Mesenchymal stem cell (in vitro differentiated cells and primary cell): ENCODE data around the gene TMEM115.

Source experiments
- DNase-seq: peaks from one replicate; pipeline ENCODE4 v3.0.0-alpha.2; 2013
- H2AFZ ChIP-seq: one replicate; pipeline ENCODE4 v1.6.1; 2013; ENCODE audit warnings: low read depth, mild to moderate bottlenecking, control low read depth, inconsistent platforms, low read length, moderate library complexity
- H2AK5ac ChIP-seq: 2 replicates; pipeline ENCODE4 v1.6.1; 2013; ENCODE audit warnings: low read length, moderate library complexity, mild to moderate bottlenecking, inconsistent platforms; ENCODE audit not compliant: severe bottlenecking
- H2BK120ac ChIP-seq: one replicate; pipeline ENCODE4 v1.6.1; 2013; ENCODE audit warnings: low read depth, mild to moderate bottlenecking, inconsistent platforms, low read length, moderate library complexity
- H2BK12ac ChIP-seq, 2 experiments: one replicate each; pipeline ENCODE4 v1.6.1; 2013; ENCODE audit warnings: inconsistent platforms in 2 of 2, low read length in 2 of 2, mild to moderate bottlenecking in 2 of 2, moderate library complexity in 2 of 2, control low read depth in 1 of 2
- H2BK15ac ChIP-seq: one replicate; pipeline ENCODE4 v1.6.1; 2013; ENCODE audit warnings: mild to moderate bottlenecking, low read depth, inconsistent platforms; ENCODE audit not compliant: poor library complexity, severe bottlenecking
- H2BK5ac ChIP-seq: 2 replicates; pipeline ENCODE4 v1.6.1; 2013; ENCODE audit warnings: low read depth, mild to moderate bottlenecking, low read length, control low read depth, inconsistent platforms; ENCODE audit not compliant: poor library complexity, severe bottlenecking
- H3K14ac ChIP-seq, 2 experiments: one replicate each; pipeline ENCODE4 v1.6.1; 2013; ENCODE audit warnings: inconsistent platforms in 2 of 2, low read length in 2 of 2, control low read depth in 1 of 2, mild to moderate bottlenecking in 1 of 2, moderate library complexity in 1 of 2
- H3K18ac ChIP-seq, 2 experiments: one replicate each; pipeline ENCODE4 v1.6.1; 2013; ENCODE audit warnings: inconsistent platforms in 2 of 2, low read length in 2 of 2, control low read depth in 1 of 2, low read depth in 1 of 2, mild to moderate bottlenecking in 1 of 2
- H3K23ac ChIP-seq, 2 experiments: one replicate each; pipeline ENCODE4 v1.6.1; 2013; ENCODE audit warnings: inconsistent platforms in 2 of 2, low read length in 2 of 2, mild to moderate bottlenecking in 2 of 2, moderate library complexity in 2 of 2, control low read depth in 1 of 2
- H3K27ac ChIP-seq: 2 replicates; pipeline ENCODE4 v1.5.1; 2013; ENCODE audit warnings: mild to moderate bottlenecking, moderate library complexity, low read length, control low read depth, inconsistent platforms; ENCODE audit not compliant: poor library complexity, severe bottlenecking
- H3K27me3 ChIP-seq, 2 experiments: 2 replicates each; pipeline versions ENCODE4 v1.6.1 to v1.7.0; 2013; ENCODE audit warnings: low read length in 2 of 2, mild to moderate bottlenecking in 2 of 2, moderate library complexity in 2 of 2, control low read depth in 1 of 2, inconsistent platforms in 1 of 2; ENCODE audit not compliant: control insufficient read depth in 1 of 2, insufficient read depth in 1 of 2
- H3K36me3 ChIP-seq, 2 experiments: 2 replicates each; pipeline versions ENCODE4 v1.6.1 to v1.7.0; 2013; ENCODE audit warnings: low read length in 2 of 2, control low read depth in 1 of 2, inconsistent platforms in 1 of 2, low read depth in 1 of 2, mild to moderate bottlenecking in 1 of 2; ENCODE audit not compliant: insufficient read depth in 2 of 2, control insufficient read depth in 1 of 2
- H3K4ac ChIP-seq, 2 experiments: one replicate each; pipeline ENCODE4 v1.6.1; 2013; ENCODE audit warnings: inconsistent platforms in 2 of 2, low read length in 2 of 2, mild to moderate bottlenecking in 2 of 2, moderate library complexity in 2 of 2, control low read depth in 1 of 2, low read depth in 1 of 2
- H3K4me1 ChIP-seq: 2 replicates; pipeline ENCODE4 v1.6.1; 2013; ENCODE audit warnings: low read depth, low read length, control low read depth; ENCODE audit not compliant: control insufficient read depth, insufficient read depth
- H3K4me2 ChIP-seq: 2 replicates; pipeline ENCODE4 v1.6.1; 2013; ENCODE audit warnings: low read length, mild to moderate bottlenecking, inconsistent platforms; ENCODE audit not compliant: poor library complexity, severe bottlenecking
- H3K4me3 ChIP-seq, 2 experiments: 2 replicates each; pipeline versions ENCODE4 v1.5.1 to v1.7.0; 2013; ENCODE audit warnings: low read length in 2 of 2, mild to moderate bottlenecking in 2 of 2, control low read depth in 1 of 2, low read depth in 1 of 2; ENCODE audit not compliant: insufficient read depth in 1 of 2
- H3K79me1 ChIP-seq: replicated peaks from 2 replicates; pipeline ENCODE4 v1.6.1; 2013; ENCODE audit warnings: mild to moderate bottlenecking, control low read depth, low read length, inconsistent platforms; ENCODE audit not compliant: poor library complexity, severe bottlenecking
- H3K9ac ChIP-seq: 2 replicates; pipeline ENCODE4 v1.7.0; 2013; ENCODE audit warnings: mild to moderate bottlenecking, low read length, moderate library complexity
- H3K9me3 ChIP-seq: 2 replicates; pipeline ENCODE4 v1.7.0; 2013; ENCODE audit warnings: mild to moderate bottlenecking, low read length; ENCODE audit not compliant: control insufficient read depth
- H4K8ac ChIP-seq: one replicate; pipeline ENCODE4 v1.6.1; 2013; ENCODE audit warnings: inconsistent platforms, mild to moderate bottlenecking, low read length, moderate library complexity
- H4K91ac ChIP-seq: one replicate; pipeline ENCODE4 v1.6.1; 2013; ENCODE audit warnings: mild to moderate bottlenecking, low read length, inconsistent platforms
- WGBS: methylation state at CpG from one replicate; pipeline ENCODE4 v1.1.7; 2013; ENCODE audit warnings: mixed read lengths; 5-methylcytosine and 5-hydroxymethylcytosine counted together

Gene TMEM115

DNA sequence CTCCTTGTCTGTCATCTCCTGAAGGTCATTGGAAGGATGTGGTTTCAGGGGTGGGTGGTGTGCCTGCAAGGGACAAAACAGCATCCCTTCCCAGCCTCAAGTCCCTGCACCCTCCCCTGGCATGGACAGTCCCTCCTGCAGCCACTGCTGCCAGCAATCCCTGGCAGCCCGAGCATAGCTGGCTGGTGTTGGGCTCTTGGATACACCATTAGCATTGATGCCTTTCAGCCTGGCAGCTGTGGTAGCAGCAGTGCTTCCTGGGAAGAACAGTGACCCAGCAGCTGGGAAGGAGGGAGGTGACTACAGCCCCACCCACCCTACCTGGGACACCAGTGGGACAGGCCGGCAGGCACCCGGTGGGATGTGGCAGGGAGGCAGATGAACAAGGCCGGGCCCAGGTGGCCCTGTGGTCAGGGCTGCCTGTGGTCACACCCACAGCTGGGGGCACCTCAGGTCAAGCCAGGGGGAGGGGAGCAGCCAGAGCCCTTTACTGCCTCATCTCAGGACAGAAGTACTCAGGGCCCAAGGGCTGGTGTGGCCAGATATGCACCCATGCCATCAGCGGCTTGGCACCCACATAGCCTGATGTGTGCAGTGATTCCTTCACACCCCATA is 32.9 kb upstream of the TMEM115 start:
- WGBS: 73% methylated on average over 5 of the region's 5 CpGs
- no peaks in the 10 kb centered on the region for H3K9me3 ChIP-seq

DNA sequence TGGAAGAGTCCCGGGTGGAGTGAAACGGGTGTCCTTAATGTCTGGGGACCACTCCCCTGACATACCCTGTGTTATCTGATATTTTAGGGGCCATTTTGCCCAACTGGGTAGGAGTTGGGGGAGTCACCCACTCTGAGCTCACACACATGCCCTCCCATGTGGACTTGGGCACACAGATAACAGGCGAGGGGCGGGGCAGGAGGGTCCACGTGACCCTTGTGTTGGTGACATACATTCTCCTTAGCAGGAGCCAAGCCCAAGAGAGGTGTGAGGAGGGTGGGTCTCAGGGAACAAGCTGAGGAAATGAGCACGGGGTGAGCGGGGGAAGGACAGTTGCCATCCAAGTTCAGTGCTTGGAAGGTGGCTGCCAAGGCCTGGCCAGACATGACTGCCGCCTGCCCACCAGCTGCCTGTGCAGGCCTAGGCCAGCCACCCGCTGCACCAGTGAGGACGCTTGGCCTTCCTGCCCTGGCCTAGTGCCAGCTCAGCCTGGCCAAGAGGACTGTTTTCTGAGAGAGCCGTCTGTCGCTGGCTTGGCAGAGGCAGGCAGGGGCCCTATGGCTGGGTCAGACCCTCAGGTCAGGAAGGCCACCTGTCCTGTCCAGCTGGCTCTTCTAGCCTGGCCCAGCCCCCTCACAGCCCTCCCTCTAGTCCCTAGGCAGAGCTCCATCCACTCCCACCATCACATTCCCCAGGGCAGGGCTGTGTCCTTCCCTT is 31.3 kb upstream of the TMEM115 start:
- no peak overlapping the region for H2BK12ac ChIP-seq
- no peak overlapping the region for H4K8ac ChIP-seq
- no peak overlapping the region for H2BK120ac ChIP-seq
- H3K4me2 ChIP-seq: no peak overlapping the region
- H3K79me1 ChIP-seq: no peaks in the 10 kb centered on the region
- no peaks in the 10 kb centered on the region for H3K9me3 ChIP-seq
- no peak overlapping the region for H2AK5ac ChIP-seq
- no peak overlapping the region for H4K91ac ChIP-seq
- no peak overlapping the region for H3K23ac ChIP-seq
- H3K4me3 ChIP-seq: no peak overlapping the region
- H3K18ac ChIP-seq: no peak overlapping the region
- no peak overlapping the region for H3K4ac ChIP-seq
- H3K27me3 ChIP-seq: peaks cover 27 to 43% of the 10 kb centered on the region in 2 experiments
- no peak overlapping the region for H3K27ac ChIP-seq
- H2AFZ ChIP-seq: no peak overlapping the region
- H3K36me3 ChIP-seq: no peaks in the 10 kb centered on the region
- no peak overlapping the region for H2BK5ac ChIP-seq
- WGBS: 80% methylated on average over 12 of the region's 12 CpGs
- no peak overlapping the region for H3K9ac ChIP-seq
- peak overlapping the region in 1 of 2 experiments; percentile 29 for H3K14ac ChIP-seq
- peaks cover 31% of the 10 kb centered on the region for H3K4me1 ChIP-seq
- DNase-seq: no peak
- H2BK15ac ChIP-seq: no peak overlapping the region

More for the DNA sequence above, 32.9 kb upstream of the TMEM115 start:
- H3K23ac ChIP-seq: no peak overlapping the region
- no peak overlapping the region for H3K27ac ChIP-seq
- H2AK5ac ChIP-seq: no peak overlapping the region
- H2BK12ac ChIP-seq: no peak overlapping the region
- no peak overlapping the region for H3K4ac ChIP-seq
- H2BK15ac ChIP-seq: no peak overlapping the region
- no peak overlapping the region for H3K4me3 ChIP-seq
- H3K9ac ChIP-seq: no peak overlapping the region
- H3K4me1 ChIP-seq: peaks cover 30% of the 10 kb centered on the region
- no peak overlapping the region for H3K14ac ChIP-seq
- H2BK120ac ChIP-seq: no peak overlapping the region
- H2AFZ ChIP-seq: no peak overlapping the region
- H3K36me3 ChIP-seq: no peaks in the 10 kb centered on the region
- H2BK5ac ChIP-seq: no peak overlapping the region
- H3K27me3 ChIP-seq: peaks cover 34 to 42% of the 10 kb centered on the region in 2 experiments
- no peak overlapping the region for H4K91ac ChIP-seq
- H4K8ac ChIP-seq: no peak overlapping the region
- H3K4me2 ChIP-seq: no peak overlapping the region
- no peak overlapping the region for H3K18ac ChIP-seq
- no peak for DNase-seq
- no peaks in the 10 kb centered on the region for H3K79me1 ChIP-seq

DNA sequence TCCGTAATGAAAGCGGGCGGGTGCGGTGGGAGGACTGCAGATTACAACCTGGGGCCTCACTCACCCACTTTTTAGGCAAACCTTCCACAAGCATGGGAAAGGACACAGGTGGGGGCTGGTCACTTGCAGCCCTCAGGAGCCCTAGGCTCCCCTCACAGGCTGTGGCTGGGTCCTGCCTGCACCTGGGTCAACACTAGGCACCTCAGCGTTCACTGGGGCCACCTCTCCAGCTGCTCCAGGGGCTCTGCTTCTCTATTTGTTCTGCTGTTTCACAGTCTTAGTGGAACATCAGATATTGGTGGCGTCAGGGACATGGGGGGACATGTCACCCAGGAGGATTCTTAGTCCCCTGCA is 30.1 kb upstream of the TMEM115 start:
- H2AK5ac ChIP-seq: peak overlapping the region; percentile 55
- no peak for DNase-seq
- no peak overlapping the region for H2BK5ac ChIP-seq
- no peak overlapping the region for H4K8ac ChIP-seq
- H3K27ac ChIP-seq: no peak overlapping the region
- no peak overlapping the region for H3K9ac ChIP-seq
- H2BK120ac ChIP-seq: no peak overlapping the region
- no peak overlapping the region for H3K18ac ChIP-seq
- H3K79me1 ChIP-seq: no peaks in the 10 kb centered on the region
- H3K36me3 ChIP-seq: no peaks in the 10 kb centered on the region
- peaks cover 30 to 56% of the 10 kb centered on the region in 2 experiments for H3K27me3 ChIP-seq
- no peak overlapping the region for H2BK12ac ChIP-seq
- H3K4ac ChIP-seq: no peak overlapping the region
- H3K14ac ChIP-seq: no peak overlapping the region
- no peak overlapping the region for H2AFZ ChIP-seq
- H2BK15ac ChIP-seq: no peak overlapping the region
- no peak overlapping the region for H4K91ac ChIP-seq
- H3K23ac ChIP-seq: no peak overlapping the region
- WGBS: 83% methylated on average over 6 of the region's 6 CpGs
- no peaks in the 10 kb centered on the region for H3K9me3 ChIP-seq
- peaks cover 31% of the 10 kb centered on the region for H3K4me1 ChIP-seq
- H3K4me2 ChIP-seq: no peak overlapping the region
- H3K4me3 ChIP-seq: no peak overlapping the region

DNA sequence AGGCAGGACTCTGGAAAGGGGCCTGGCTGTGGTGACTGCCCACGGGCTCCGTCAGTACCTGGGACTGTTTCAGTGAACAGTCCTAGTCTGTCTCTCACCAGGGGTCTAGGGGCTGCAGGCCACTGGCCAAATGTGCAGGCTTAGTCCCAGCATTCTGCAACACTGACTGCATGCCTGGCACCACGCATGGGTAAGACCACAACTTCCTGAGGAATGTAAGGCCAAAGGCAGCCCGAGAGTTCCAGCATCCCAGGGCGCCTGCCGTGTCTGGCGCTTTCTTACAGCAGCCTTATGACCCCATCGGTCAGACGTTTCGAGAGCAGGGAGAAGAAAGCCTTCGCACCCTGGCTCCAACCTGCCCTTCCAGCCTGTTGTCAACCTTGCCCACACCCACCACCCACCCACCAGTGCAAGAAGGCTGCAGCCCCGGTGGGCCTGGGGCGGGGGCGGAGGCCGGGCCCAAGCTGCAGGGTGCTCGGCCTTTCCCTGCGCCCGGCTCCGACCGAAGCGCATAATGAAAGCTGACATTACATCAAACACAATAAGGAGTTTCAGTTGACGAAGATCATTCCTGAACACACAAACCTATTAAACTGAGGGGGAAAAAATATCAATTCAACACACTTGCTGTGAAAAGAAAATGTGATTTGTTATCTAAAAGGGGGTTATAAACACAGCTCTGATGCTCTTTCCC is 29.5 kb upstream of the TMEM115 start:
- WGBS: 76% methylated on average over 16 of the region's 22 CpGs
- Histone ChIP-seq H3K23ac (no peak overlapping the region), H3K4ac (no peak overlapping the region), H4K91ac (no peak overlapping the region), H3K14ac (no peak overlapping the region), H2AFZ (no peak overlapping the region), H2BK15ac (no peak overlapping the region), H3K18ac (no peak overlapping the region), H3K4me2 (peak overlapping the region; percentile 43), H2BK120ac (no peak overlapping the region), H3K9ac (no peak overlapping the region), H3K4me1 (peaks cover 31% of the 10 kb centered on the region), H3K36me3 (no peaks in the 10 kb centered on the region), H3K4me3 (no peak overlapping the region), H2BK12ac (no peak overlapping the region), H3K27me3 (peaks cover 29 to 60% of the 10 kb centered on the region in 2 experiments), H2BK5ac (peak overlapping the region; percentile 3), H2AK5ac (no peak overlapping the region), H3K79me1 (no peaks in the 10 kb centered on the region), H3K27ac (peak overlapping the region; percentile 64), H3K9me3 (no peaks in the 10 kb centered on the region), H4K8ac (no peak overlapping the region)
- no peak for DNase-seq
